BE2C (cell line): Measurements from ENCODE around the gene KIRREL1. TPM values are rescaled to one million over a fixed set of nuclear protein-coding genes. Genes with fewer than 3 reads are reported as not detected.

Experiments
- DNase-seq: peaks from one replicate; pipeline ENCODE4 v3.0.0-alpha.2; 2020
- H3K27me3 ChIP-seq: fragments of 250-450 bp; sonication (Bioruptor Pico); 2 replicates; pipeline ENCODE4 v1.5.1; 2020; ENCODE audit warnings: mild to moderate bottlenecking
- H3K36me3 ChIP-seq: fragments of 250-450 bp; sonication (Bioruptor Pico); 2 replicates; pipeline ENCODE4 v1.5.1; 2020; ENCODE audit warnings: mild to moderate bottlenecking
- H3K4me1 ChIP-seq: fragments of 250-450 bp; sonication (Bioruptor Pico); 2 replicates; pipeline ENCODE4 v1.5.1; 2020
- H3K4me3 ChIP-seq: 2 replicates; pipeline ENCODE4 v1.5.1; 2011; ENCODE audit warnings: low read depth, low read length
- H3K9me3 ChIP-seq: fragments of 250-450 bp; sonication (Bioruptor Pico); 2 replicates; pipeline ENCODE4 v1.5.1; 2020
- CTCF ChIP-seq: IDR thresholded peaks from 2 replicates; pipeline ENCODE4 v1.5.1; 2012; ENCODE audit warnings: mild to moderate bottlenecking, low read depth, low read length
- polyA plus RNA-seq: library from polyadenylated mRNA; unstranded; fragments of >200 nt; gene quantifications from one replicate; pipeline ENCODE4 v1.2.1, GENCODE V29; 2012; ENCODE audit warnings: low read depth, missing spikeins; ENCODE audit not compliant: insufficient read length, insufficient read depth

Gene KIRREL1
- not detected for polyA plus RNA-seq

- Histone ChIP-seq H3K4me3 (no peak within 1 kb of the TSS), H3K4me1 (no peaks in the 10 kb centered on the region), H3K9me3 (no peaks in the 10 kb centered on the region), H3K36me3 (no peaks in the 10 kb centered on the region), H3K27me3 (peaks cover 16% of the 10 kb centered on the region)
- no peak for DNase-seq
- no peak for TF ChIP-seq CTCF
These were observed at the start of gene KIRREL1 for GRCh38 chr1:157993147-157993917. Gene KIRREL1 (plus strand): TSS chr1:157993645. CDS start chr1:157993677, 32 bp downstream.

- H3K9me3 ChIP-seq, result no peaks in the 10 kb centered on the region
- no peaks in the 10 kb centered on the region for H3K27me3 ChIP-seq
- no peak for DNase-seq
- no peak overlapping the region for H3K4me3 ChIP-seq
- no peak for TF ChIP-seq CTCF
- H3K36me3 ChIP-seq, result no peaks in the 10 kb centered on the region
- H3K4me1 ChIP-seq, result no peaks in the 10 kb centered on the region
These were observed 48.7 kb upstream of the KIRREL1 start for GRCh38 chr1:157944663-157945280.

DNA sequence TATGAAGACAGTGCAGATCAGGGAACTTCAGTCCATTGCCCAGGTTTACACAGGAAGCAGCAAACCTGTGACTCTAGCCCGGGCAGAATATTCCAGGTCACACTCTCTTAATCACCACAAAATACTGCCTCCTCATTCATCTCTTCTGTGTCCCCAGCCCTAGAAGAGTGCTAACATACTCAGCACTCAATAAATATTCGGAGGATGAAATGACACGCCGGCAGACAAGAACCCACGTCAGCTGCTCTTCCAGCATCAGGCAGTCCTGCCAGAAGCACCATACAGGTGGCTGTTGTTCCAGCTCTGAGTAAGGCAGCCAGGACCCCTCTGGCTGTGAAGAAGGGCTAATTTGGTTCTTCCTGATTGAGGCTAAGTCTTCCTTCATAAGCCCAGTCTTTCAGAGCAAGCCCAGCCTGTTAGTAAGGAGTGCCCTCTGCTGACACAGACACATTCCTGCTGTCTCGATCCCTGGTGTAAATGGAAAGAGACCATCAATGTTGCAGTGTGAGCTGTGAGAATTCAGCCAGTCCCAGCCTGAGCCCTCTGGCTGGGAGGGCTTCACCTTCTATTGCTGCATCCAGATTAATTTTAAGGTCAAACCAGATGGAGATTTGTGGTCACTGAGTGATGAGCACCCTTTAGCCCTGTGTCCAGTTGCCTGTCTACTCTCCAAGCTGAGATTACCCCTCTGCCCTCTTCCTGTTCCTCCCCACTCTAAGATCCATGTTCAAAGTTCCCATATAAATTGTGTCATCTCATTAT is 45.0 kb upstream of the KIRREL1 start:
- Histone ChIP-seq H3K27me3 (no peaks in the 10 kb centered on the region), H3K9me3 (no peaks in the 10 kb centered on the region), H3K36me3 (no peaks in the 10 kb centered on the region), H3K4me1 (no peaks in the 10 kb centered on the region), H3K4me3 (no peak overlapping the region)
- DNase-seq, result no peak
- TF ChIP-seq CTCF, result no peak; the same call in 1 of the 2 replicates

DNA sequence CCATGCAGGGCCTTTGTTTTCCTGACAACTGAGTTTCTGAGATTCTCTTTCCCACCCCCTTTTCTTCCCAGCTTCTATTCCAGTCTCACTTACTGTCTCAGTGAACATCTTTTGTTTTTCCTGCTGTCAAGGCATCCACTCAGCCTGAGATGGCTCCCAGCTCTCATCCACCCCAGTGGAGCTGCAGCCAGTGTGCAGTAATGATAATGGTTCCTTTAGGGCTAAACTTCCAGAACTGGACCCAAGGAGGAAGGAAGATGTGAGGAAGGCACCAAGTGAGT is 44.4 kb upstream of the KIRREL1 start:
- H3K27me3 ChIP-seq, result no peaks in the 10 kb centered on the region
- TF ChIP-seq CTCF, result no peak

GRCh38 chr1:157951230-157951629 is 42.2 kb upstream of the KIRREL1 start:
- Histone ChIP-seq H3K9me3 (no peaks in the 10 kb centered on the region), H3K4me3 (no peak overlapping the region), H3K36me3 (no peaks in the 10 kb centered on the region), H3K4me1 (no peaks in the 10 kb centered on the region), H3K27me3 (no peaks in the 10 kb centered on the region)
- no peak for TF ChIP-seq CTCF
- DNase-seq, result no peak

More for the DNA sequence above, 44.4 kb upstream of the KIRREL1 start:
- DNase-seq, result no peak
- Histone ChIP-seq H3K4me1 (no peaks in the 10 kb centered on the region), H3K36me3 (no peaks in the 10 kb centered on the region), H3K4me3 (no peak overlapping the region), H3K9me3 (no peaks in the 10 kb centered on the region)
